GDM1 (cell line): ENCODE results near the gene ZNF784.
"Not testable (repeated sequence)": the region's sequence is repeated elsewhere in the genome, so short reads cannot be mapped to it uniquely, and the experiment has no call there.

Source experiments
- DNase-seq: peaks from one replicate; lab custom pipeline; 2025; lab: John Stamatoyannopoulos, UW

Gene ZNF784

GRCh38 chr19:55583897-55584296, 40.5 kb downstream of the ZNF784 start:
- not testable (repeated sequence) for DNase-seq

- DNase-seq: not testable (repeated sequence)
Measured at GRCh38 chr19:55582284-55582683, 42.1 kb downstream of the ZNF784 start.

- DNase-seq: no peak
Measured at GRCh38 chr19:55581823-55582223, 42.5 kb downstream of the ZNF784 start.

- DNase-seq: no peak
Measured at GRCh38 chr19:55581145-55581822, 43.1 kb downstream of the ZNF784 start.

GRCh38 chr19:55580628-55581144, 43.7 kb downstream of the ZNF784 start, which contains the start of gene ZNF579:
ZNF579 (minus strand) TSS chr19:55580848; CDS start chr19:55579639, 1,209 bp downstream.
- peak; percentile 73 for DNase-seq

GRCh38 chr19:55579766-55580621, 44.4 kb downstream of the ZNF784 start:
- no peak for DNase-seq

GRCh38 chr19:55578761-55579747, 45.3 kb downstream of the ZNF784 start:
- DNase-seq: no peak

- DNase-seq: no peak
Measured at GRCh38 chr19:55578031-55578760, 46.2 kb downstream of the ZNF784 start.

GRCh38 chr19:55576746-55577145, 47.6 kb downstream of the ZNF784 start:
- DNase-seq: no peak

GRCh38 chr19:55573929-55574328, 50.4 kb downstream of the ZNF784 start:
- DNase-seq: not testable (repeated sequence)
